ENCODE measurements around the gene LTBR. TPM values are rescaled to one million over a fixed set of nuclear protein-coding genes. Genes with fewer than 3 reads are reported as not detected.

LTBR gene
- total and polyA plus RNA-seq, 2 of the 4 experiments (the other 2 are of a cell fraction): 19.7 to 62.5 TPM

- intact Hi-C loops (cut with micrococcal nuclease) (no loop called here), in situ Hi-C loops (cut with MboI; ENCODE audit: low sequenced_read_pairs) (no loop called here), dilution Hi-C loops (cut with HindIII; ENCODE audit: low sequenced_read_pairs, unreplicated experiment) (no loop called here)
- H4K20me1 ChIP-seq (ENCODE audit: insufficient read depth, low read length): no peaks in the 10 kb centered on the region
- H3K4me2 ChIP-seq (ENCODE audit: low read depth, low read length): no peak overlapping the region
- TF ChIP-seq RAD21 (IDR thresholded peaks at IDR 0.05; ENCODE audit: low read length): no peak
- no peak for TF ChIP-seq MXI1 (IDR thresholded peaks at IDR 0.05; ENCODE audit: borderline replicate concordance, low read depth, low read length)
- TF ChIP-seq CTCF (conservative IDR thresholded peaks at IDR 0.05; ENCODE audit: low read depth, low read length): no peak
- H2AK9ac ChIP-seq (replicated peaks; ENCODE audit: low read depth, low read length, poor library complexity): no peak overlapping the region
- H4K8ac ChIP-seq (ENCODE audit: low read depth in 2 of 2, low read length in 2 of 2): no peak overlapping the region
- no peak overlapping the region for H2AK5ac ChIP-seq (ENCODE audit: low read depth, low read length)
- H3K9ac ChIP-seq (ENCODE audit: low read depth, low read length): no peak overlapping the region
- no peak for ATAC-seq (ENCODE audit: low read depth)
- BruUV-seq (replicated peaks): no TSS peak
- DNase-seq: no peak
- CTCF ChIA-PET: no interaction called here
- no peaks in the 10 kb centered on the region for H3K36me3 ChIP-seq (ENCODE audit: control insufficient read depth, insufficient read depth, low read length)
- no peak overlapping the region for H3K14ac ChIP-seq (replicated peaks; ENCODE audit: low read depth, low read length)
- H2BK15ac ChIP-seq (ENCODE audit: low read depth, low read length): no peak overlapping the region
- H2AFZ ChIP-seq (replicated peaks; ENCODE audit: low read length, poor library complexity): no peak overlapping the region
- H2BK5ac ChIP-seq (ENCODE audit: low read depth, low read length, poor library complexity, severe bottlenecking): no peak overlapping the region
- H4K91ac ChIP-seq (ENCODE audit: insufficient read depth, low read depth, low read length): no peak overlapping the region
- H2BK120ac ChIP-seq (ENCODE audit: low read depth, low read length): no peak overlapping the region
- no peak overlapping the region for H4K5ac ChIP-seq (ENCODE audit: low read depth, low read length)
- no peak overlapping the region for H3K23ac ChIP-seq (ENCODE audit: low read depth, low read length)
- H3K4me3 ChIP-seq (ENCODE audit: insufficient read depth, low read depth, low read length): no peak overlapping the region
- peaks cover 8% of the 10 kb centered on the region; the same call in 1 of the 2 replicates for H3K9me1 ChIP-seq (ENCODE audit: insufficient read depth, low read length)
- no peak overlapping the region for H3K4ac ChIP-seq (ENCODE audit: low read depth, low read length)
- 80% methylated on average over 1 of the region's 3 CpGs; no CpG with 5 or more reads in 1 of the 2 experiments for WGBS, 2 experiments (ENCODE audit: extremely low coverage in 2 of 2, insufficient read length in 1 of 2)
- H3K27ac ChIP-seq (ENCODE audit: insufficient read depth, low read length): no peak overlapping the region
- H3K9me3 ChIP-seq (ENCODE audit: control insufficient read depth, insufficient read depth, low read length): no peaks in the 10 kb centered on the region
- POLR2A ChIA-PET (ENCODE audit: unreplicated experiment): no interaction called here
- H3K4me1 ChIP-seq (ENCODE audit: control insufficient read depth, insufficient read depth, low read length): peaks cover 5% of the 10 kb centered on the region; the same call in 1 of the 2 replicates
- no peak overlapping the region for H3K56ac ChIP-seq (ENCODE audit: extremely low read depth, insufficient read depth, low read length)
- no peak overlapping the region for H2BK20ac ChIP-seq (ENCODE audit: low read depth, low read length)
- H3K18ac ChIP-seq (ENCODE audit: low read depth, low read length): no peak overlapping the region
- no peaks in the 10 kb centered on the region for H3K27me3 ChIP-seq (ENCODE audit: control insufficient read depth, insufficient read depth, low read length)
- H3K79me1 ChIP-seq (ENCODE audit: low read depth in 1 of 2, low read length in 2 of 2): no peaks in the 10 kb centered on the region
Measured at GRCh38 chr12:6437586-6437985, 53.6 kb downstream of the LTBR start.
